Measurements from ENCODE around the gene SLC1A7. TPM values are rescaled to one million over a fixed set of nuclear protein-coding genes. Genes with fewer than 3 reads are reported as not detected.

The SLC1A7 gene
- total and polyA plus RNA-seq, 4 experiments from 2014 or later: not detected

- Histone ChIP-seq H3K36me3 (ENCODE audit: insufficient read depth, low read length) (no peaks in the 10 kb centered on the region), H3K27ac (ENCODE audit: low read depth, low read length) (no peak overlapping the region), H3K27me3 (ENCODE audit: insufficient read depth, low read length) (no peaks in the 10 kb centered on the region), H3K4me1 (ENCODE audit: insufficient read depth, low read length) (peaks cover 5% of the 10 kb centered on the region), H3K4me3 (ENCODE audit: low read length in 2 of 2) (no peak overlapping the region), H3K9me3 (ENCODE audit: control insufficient read depth in 1 of 2, low read length in 2 of 2) (no peaks in the 10 kb centered on the region)
- no peaks in the 10 kb centered on the region for H3K36me3 Mint-ChIP-seq
- H3K27ac Mint-ChIP-seq: no peak overlapping the region
- H3K9me3 Mint-ChIP-seq: no peaks in the 10 kb centered on the region
- H3K4me3 Mint-ChIP-seq: no peak overlapping the region
- no peaks in the 10 kb centered on the region for H3K4me1 Mint-ChIP-seq
- peaks cover 2 to 3% of the 10 kb centered on the region in 2 donors for H3K27me3 Mint-ChIP-seq
- ChIA-PET POLR2A (ENCODE audit: partially characterized antibody) (interaction anchor here (0.6 to 1.4 kb wide), 2 partner anchors 480 to 1814 kb away, joined by 3 to 4 read pairs; no protein-coding TSS in a partner anchor), CTCF (ENCODE audit: partially characterized antibody) (interaction anchor here (1.0 to 2.4 kb wide), 8 partner anchors 9 to 262 kb away, joined by 3 to 11 read pairs (median 4); partner anchors contain the start of gene ECHDC2)
- intact Hi-C loops (cut with micrococcal nuclease): loop anchor here (5.0 kb wide), 1 partner anchor 276 kb away; no protein-coding TSS in a partner anchor
- no peak for DNase-seq
Observed at GRCh38 chr1:53183095-53183990, 40.9 kb upstream of the SLC1A7 start.

GRCh38 chr1:53182716-53183094, 40.3 kb upstream of the SLC1A7 start:
- Mint-ChIP-seq H3K36me3 (no peaks in the 10 kb centered on the region), H3K4me1 (no peaks in the 10 kb centered on the region), H3K27ac (no peak overlapping the region), H3K27me3 (peaks cover 2 to 3% of the 10 kb centered on the region in 2 donors), H3K9me3 (no peaks in the 10 kb centered on the region), H3K4me3 (no peak overlapping the region)
- ChIA-PET CTCF (ENCODE audit: partially characterized antibody) (interaction anchor here (0.6 to 2.4 kb wide), 7 partner anchors 9 to 39 kb away, joined by 3 to 11 read pairs (median 4); no protein-coding TSS in a partner anchor), POLR2A (ENCODE audit: partially characterized antibody) (interaction anchor here (0.6 to 1.5 kb wide), 3 partner anchors 13 to 1813 kb away, joined by 3 to 7 read pairs (median 4); partner anchors contain the start of gene CPT2)
- H3K27ac ChIP-seq (ENCODE audit: low read depth, low read length): no peak overlapping the region
- no peak overlapping the region for H3K4me3 ChIP-seq (ENCODE audit: low read length in 2 of 2)
- DNase-seq: no peak
- no peaks in the 10 kb centered on the region for H3K27me3 ChIP-seq (ENCODE audit: insufficient read depth, low read length)
- H3K36me3 ChIP-seq (ENCODE audit: insufficient read depth, low read length): no peaks in the 10 kb centered on the region
- intact Hi-C loops (cut with micrococcal nuclease): loop anchor here (5.0 kb wide), 1 partner anchor 275 kb away; no protein-coding TSS in a partner anchor
- H3K4me1 ChIP-seq (ENCODE audit: insufficient read depth, low read length): peaks cover 5% of the 10 kb centered on the region
- H3K9me3 ChIP-seq (ENCODE audit: control insufficient read depth in 1 of 2, low read length in 2 of 2): no peaks in the 10 kb centered on the region

- H3K27ac ChIP-seq (ENCODE audit: low read depth, low read length): no peak overlapping the region
- Mint-ChIP-seq H3K27ac (no peak overlapping the region), H3K27me3 (peaks cover 4 to 6% of the 10 kb centered on the region in 2 donors), H3K36me3 (no peaks in the 10 kb centered on the region), H3K4me1 (no peaks in the 10 kb centered on the region), H3K9me3 (no peaks in the 10 kb centered on the region), H3K4me3 (no peak overlapping the region)
- peaks cover 5% of the 10 kb centered on the region for H3K4me1 ChIP-seq (ENCODE audit: insufficient read depth, low read length)
- intact Hi-C loops (cut with micrococcal nuclease): loop anchor here (5.0 kb wide), 1 partner anchor 275 kb away; no protein-coding TSS in a partner anchor
- H3K9me3 ChIP-seq (ENCODE audit: control insufficient read depth in 1 of 2, low read length in 2 of 2): no peaks in the 10 kb centered on the region
- ChIA-PET CTCF (ENCODE audit: partially characterized antibody) (interaction anchor here (0.6 to 2.4 kb wide), 9 partner anchors 8 to 38 kb away, joined by 3 to 11 read pairs (median 4); no protein-coding TSS in a partner anchor), POLR2A (ENCODE audit: partially characterized antibody) (interaction anchor here (1.4 to 1.5 kb wide), 2 partner anchors 14 to 479 kb away, joined by 4 to 7 read pairs; partner anchors contain the start of gene CPT2)
- H3K27me3 ChIP-seq (ENCODE audit: insufficient read depth, low read length): peaks cover 1% of the 10 kb centered on the region
- no peaks in the 10 kb centered on the region for H3K36me3 ChIP-seq (ENCODE audit: insufficient read depth, low read length)
- H3K4me3 ChIP-seq (ENCODE audit: low read length in 2 of 2): no peak overlapping the region
- DNase-seq: peak; percentile 64 to 77 (median 72)
Observed at GRCh38 chr1:53182111-53182593, 39.7 kb upstream of the SLC1A7 start.

- Mint-ChIP-seq H3K4me1 (no peaks in the 10 kb centered on the region), H3K4me3 (no peak overlapping the region), H3K36me3 (no peaks in the 10 kb centered on the region), H3K9me3 (no peaks in the 10 kb centered on the region), H3K27ac (no peak overlapping the region), H3K27me3 (peaks cover 6 to 8% of the 10 kb centered on the region in 2 donors)
- intact Hi-C loops (cut with micrococcal nuclease): loop anchor here (5.0 kb wide), 1 partner anchor 274 kb away; no protein-coding TSS in a partner anchor
- H3K4me1 ChIP-seq (ENCODE audit: insufficient read depth, low read length): peaks cover 5% of the 10 kb centered on the region
- no peak for DNase-seq
- no peak overlapping the region for H3K4me3 ChIP-seq (ENCODE audit: low read length in 2 of 2)
- ChIA-PET CTCF (ENCODE audit: partially characterized antibody) (interaction anchor here (0.9 to 2.4 kb wide), 8 partner anchors 9 to 1284 kb away, joined by 3 to 11 read pairs (median 3); no protein-coding TSS in a partner anchor), POLR2A (ENCODE audit: partially characterized antibody) (interaction anchor here (1.5 kb wide), 1 partner anchor 15 kb away, joined by 7 read pairs; the partner anchor contains the start of gene CPT2)
- no peak overlapping the region for H3K27ac ChIP-seq (ENCODE audit: low read depth, low read length)
- no peaks in the 10 kb centered on the region for H3K36me3 ChIP-seq (ENCODE audit: insufficient read depth, low read length)
- peaks cover 3% of the 10 kb centered on the region for H3K27me3 ChIP-seq (ENCODE audit: insufficient read depth, low read length)
- H3K9me3 ChIP-seq (ENCODE audit: control insufficient read depth in 1 of 2, low read length in 2 of 2): no peaks in the 10 kb centered on the region
Observed at GRCh38 chr1:53180951-53181350, 38.5 kb upstream of the SLC1A7 start.

GRCh38 chr1:53180226-53180625, 37.8 kb upstream of the SLC1A7 start:
- intact Hi-C loops (cut with micrococcal nuclease): loop anchor here (5.0 kb wide), 1 partner anchor 273 kb away; no protein-coding TSS in a partner anchor
- no peaks in the 10 kb centered on the region for H3K36me3 ChIP-seq (ENCODE audit: insufficient read depth, low read length)
- peaks cover 5% of the 10 kb centered on the region for H3K4me1 ChIP-seq (ENCODE audit: insufficient read depth, low read length)
- H3K27ac ChIP-seq (ENCODE audit: low read depth, low read length): no peak overlapping the region
- H3K9me3 ChIP-seq (ENCODE audit: control insufficient read depth in 1 of 2, low read length in 2 of 2): no peaks in the 10 kb centered on the region
- POLR2A ChIA-PET (ENCODE audit: partially characterized antibody): no interaction called here
- H3K27me3 Mint-ChIP-seq: peaks cover 8 to 12% of the 10 kb centered on the region in 2 donors
- no peaks in the 10 kb centered on the region for H3K9me3 Mint-ChIP-seq
- CTCF ChIA-PET (ENCODE audit: partially characterized antibody): interaction anchor here (0.9 to 1.8 kb wide), 7 partner anchors 9 to 1284 kb away, joined by 3 to 10 read pairs (median 3); no protein-coding TSS in a partner anchor
- peaks cover 3% of the 10 kb centered on the region for H3K27me3 ChIP-seq (ENCODE audit: insufficient read depth, low read length)
- no peak for DNase-seq
- no peak overlapping the region for H3K27ac Mint-ChIP-seq
- no peak overlapping the region for H3K4me3 Mint-ChIP-seq
- H3K36me3 Mint-ChIP-seq: no peaks in the 10 kb centered on the region
- no peaks in the 10 kb centered on the region for H3K4me1 Mint-ChIP-seq
- no peak overlapping the region for H3K4me3 ChIP-seq (ENCODE audit: low read length in 2 of 2)

- Histone ChIP-seq H3K4me1 (ENCODE audit: insufficient read depth, low read length) (no peaks in the 10 kb centered on the region), H3K36me3 (ENCODE audit: insufficient read depth, low read length) (no peaks in the 10 kb centered on the region), H3K27ac (ENCODE audit: low read depth, low read length) (no peak overlapping the region), H3K9me3 (ENCODE audit: control insufficient read depth in 1 of 2, low read length in 2 of 2) (no peaks in the 10 kb centered on the region), H3K27me3 (ENCODE audit: insufficient read depth, low read length) (peaks cover 3% of the 10 kb centered on the region), H3K4me3 (ENCODE audit: low read length in 2 of 2) (no peak overlapping the region)
- no peak for DNase-seq
- Mint-ChIP-seq H3K27ac (no peak overlapping the region), H3K4me1 (peaks cover 0 to 5% (median 4%) of the 10 kb centered on the region in 4 donors), H3K4me3 (no peak overlapping the region), H3K27me3 (peaks cover 8 to 14% of the 10 kb centered on the region in 2 donors), H3K36me3 (no peaks in the 10 kb centered on the region), H3K9me3 (no peaks in the 10 kb centered on the region)
- intact Hi-C loops (cut with micrococcal nuclease): no loop called here
- POLR2A ChIA-PET (ENCODE audit: partially characterized antibody): no interaction called here
- CTCF ChIA-PET (ENCODE audit: partially characterized antibody): interaction anchor here (1.5 kb wide), 1 partner anchor 10 kb away, joined by 3 read pairs; no protein-coding TSS in a partner anchor
Observed at GRCh38 chr1:53176452-53177208, 34.2 kb upstream of the SLC1A7 start.
